Measurements from ENCODE around the gene TUNAR.
"Not testable (repeated sequence)": the region's sequence is repeated elsewhere in the genome, so short reads cannot be mapped to it uniquely, and the experiment has no call there.

TUNAR gene

DNA sequence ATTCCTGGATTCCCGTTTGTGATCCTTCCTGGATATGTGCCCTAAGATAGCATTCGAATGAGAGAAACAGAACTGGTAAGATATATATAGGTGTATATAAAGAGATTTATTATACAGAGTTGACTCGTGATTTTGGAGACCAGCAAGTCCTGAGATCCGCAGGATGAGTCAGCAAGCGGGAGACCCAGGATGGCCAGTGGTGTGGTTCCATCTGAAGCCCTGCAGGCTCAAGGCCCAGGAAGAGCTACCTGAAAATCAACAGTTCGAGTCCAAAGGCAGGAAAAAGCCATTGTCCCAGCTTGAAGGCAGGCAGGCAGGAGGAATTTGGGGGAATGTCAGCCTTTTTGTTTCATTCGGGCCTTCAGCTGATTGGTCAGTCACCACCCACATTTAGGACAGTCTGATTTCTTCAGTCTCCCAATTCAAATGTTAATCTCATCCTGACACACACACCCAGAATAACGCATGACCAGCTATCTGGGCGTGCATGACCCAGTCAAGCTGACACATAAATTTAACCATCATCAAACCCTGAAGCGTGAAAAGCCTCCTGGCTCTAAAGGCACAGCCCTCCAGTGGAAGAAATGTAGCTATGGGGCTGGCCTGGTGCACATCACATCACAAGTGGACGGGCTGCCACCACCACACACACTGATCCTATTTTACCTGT lies 44.3 kb downstream of the TUNAR start:
- DNase-seq = no peak

GRCh38 chr14:95922080-95922479 lies 45.4 kb downstream of the TUNAR start:
- DNase-seq = no peak

- DNase-seq = no peak
Observed at GRCh38 chr14:95928751-95929150, 52.1 kb downstream of the TUNAR start.

DNA sequence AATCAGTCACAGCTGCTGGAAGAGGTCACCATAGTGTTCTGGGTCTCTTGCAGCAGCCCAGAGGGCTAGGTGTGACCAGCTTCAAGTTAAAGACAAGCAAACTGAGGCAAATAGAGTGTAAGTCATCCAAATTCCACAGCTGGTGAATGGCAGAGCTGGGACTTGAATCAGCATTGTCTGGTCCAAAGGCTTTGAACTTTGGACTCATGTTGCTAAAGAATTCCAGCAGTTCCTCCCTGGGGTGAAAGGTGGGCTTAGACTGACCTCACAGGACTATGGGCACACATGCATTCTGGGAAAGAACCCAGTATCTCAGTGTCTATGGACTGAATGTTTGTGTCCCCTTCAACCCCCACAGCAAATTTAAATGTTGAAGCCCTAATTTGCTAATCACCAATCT lies 54.8 kb downstream of the TUNAR start:
- no peak for DNase-seq

- no peak for DNase-seq
Observed at GRCh38 chr14:95935228-95935822, 58.7 kb downstream of the TUNAR start.

DNA sequence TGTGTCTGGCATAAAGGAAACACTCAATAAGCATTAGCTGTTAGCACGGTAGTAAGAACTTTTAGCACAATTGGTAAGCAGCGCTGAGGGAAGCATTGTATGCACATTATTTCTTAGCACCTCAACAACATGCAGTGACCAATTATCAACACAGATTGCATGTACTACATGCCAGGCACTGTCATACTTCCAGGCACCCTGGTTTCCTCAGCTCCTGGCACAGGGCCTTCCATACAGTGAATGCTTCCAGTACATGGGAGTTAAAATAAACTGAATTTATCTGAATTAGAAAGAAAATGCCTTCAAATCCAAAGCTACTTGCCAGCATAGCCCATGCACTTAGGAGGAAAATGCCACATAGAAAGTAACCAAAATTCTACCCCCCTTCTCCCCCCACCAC lies 59.4 kb downstream of the TUNAR start:
- no peak for DNase-seq

DNA sequence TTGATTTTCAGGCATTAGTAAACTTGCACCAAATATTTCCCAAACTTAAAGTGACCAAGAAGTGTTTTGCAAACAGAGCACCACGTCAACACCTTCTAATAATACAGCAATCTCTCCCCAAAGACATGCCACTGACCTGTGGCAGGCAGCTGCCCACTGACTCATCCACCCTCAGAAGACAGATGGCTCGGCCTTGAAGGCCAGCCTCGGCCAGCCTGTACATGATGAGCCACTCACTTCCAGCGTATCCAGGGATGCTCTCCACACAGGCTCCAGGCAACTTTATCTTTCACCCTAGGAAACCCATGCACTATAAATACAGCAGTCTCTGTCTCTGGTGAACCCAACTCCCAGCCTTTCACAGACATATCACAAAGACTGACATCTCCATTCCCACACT lies 62.7 kb downstream of the TUNAR start:
- no peak for DNase-seq

DNA sequence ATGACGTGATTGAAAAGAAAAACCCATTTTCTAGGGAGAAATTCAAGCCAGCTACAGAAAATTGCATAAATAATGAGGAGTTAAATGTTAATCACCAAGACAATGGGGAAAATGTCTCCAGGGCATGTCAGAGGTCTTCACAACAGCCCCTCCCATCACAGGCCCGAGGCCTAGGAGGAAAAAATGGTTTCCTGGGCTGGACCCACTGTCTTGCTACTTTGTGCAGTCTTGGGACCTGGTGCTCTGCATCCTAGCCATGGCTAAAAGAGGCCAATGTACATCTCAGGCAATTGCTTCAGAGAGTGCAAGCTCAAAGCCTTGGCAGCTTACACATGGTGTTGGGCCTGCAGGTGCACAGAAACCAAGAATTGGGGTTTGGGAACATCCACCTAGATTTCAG lies 65.3 kb downstream of the TUNAR start:
- no peak for DNase-seq

GRCh38 chr14:95943699-95944098 lies 67.1 kb downstream of the TUNAR start:
- no peak for DNase-seq

DNA sequence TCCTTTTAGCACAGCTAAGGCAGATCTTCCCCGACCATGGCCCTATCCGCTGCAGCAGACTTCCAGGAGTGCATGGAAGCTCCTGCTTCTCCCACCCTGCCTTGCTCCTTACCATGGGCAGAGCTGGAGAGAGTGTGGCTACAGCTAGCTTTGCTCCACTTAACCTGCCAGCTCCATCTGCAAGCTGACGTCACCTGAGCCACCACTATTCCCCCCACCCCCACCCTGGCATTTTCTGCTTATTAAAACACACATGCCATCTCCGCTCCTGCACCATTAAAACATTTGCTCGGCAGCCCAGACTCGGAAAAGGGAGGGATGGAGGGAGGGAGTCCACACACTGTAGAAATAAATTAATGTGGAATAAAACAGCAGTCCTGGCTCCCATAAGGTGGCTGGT lies 67.8 kb downstream of the TUNAR start:
- DNase-seq = no peak

DNA sequence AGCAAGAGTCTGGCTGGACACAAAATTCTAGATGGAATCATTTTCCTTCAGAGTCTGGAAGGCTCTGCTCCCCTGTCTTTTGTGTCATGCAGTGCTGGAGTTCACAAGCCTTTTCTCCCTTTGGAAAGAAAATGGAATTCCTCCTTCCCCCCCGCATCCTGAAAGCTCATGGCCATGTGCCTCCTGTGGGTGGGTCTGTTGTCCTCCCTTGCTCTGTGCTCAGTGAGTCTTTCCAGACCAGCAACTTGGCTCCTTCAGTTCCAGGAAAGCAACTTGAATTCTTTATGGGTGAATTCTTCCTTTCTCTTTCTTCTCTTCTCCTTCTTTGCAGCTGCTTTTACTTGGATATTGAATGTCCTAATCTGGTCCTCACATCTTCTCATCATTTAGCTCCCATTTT lies 70.2 kb downstream of the TUNAR start:
- no peak for DNase-seq

DNA sequence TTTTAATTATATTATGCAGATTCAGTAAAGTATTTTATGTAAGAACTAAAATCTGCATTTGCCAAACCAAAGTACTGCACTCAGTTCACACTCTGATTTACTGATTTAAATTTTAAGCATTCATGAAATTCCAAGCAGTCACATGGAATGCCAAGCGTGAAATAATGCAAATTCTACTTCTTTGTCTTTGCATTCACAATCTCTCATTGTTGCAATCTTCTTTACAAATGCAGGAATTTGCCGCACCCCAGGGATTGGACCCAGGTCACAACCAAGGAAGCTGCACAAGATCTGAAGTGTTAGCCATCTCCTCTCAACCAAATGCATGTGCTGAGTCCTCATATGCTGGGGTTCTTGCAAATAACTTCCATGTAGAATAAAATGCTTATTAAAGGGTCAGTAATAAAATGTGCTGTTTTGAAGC lies 71.9 kb downstream of the TUNAR start:
- no peak for DNase-seq

- no peak for DNase-seq
Observed at GRCh38 chr14:95951359-95951758, 74.7 kb downstream of the TUNAR start.

DNA sequence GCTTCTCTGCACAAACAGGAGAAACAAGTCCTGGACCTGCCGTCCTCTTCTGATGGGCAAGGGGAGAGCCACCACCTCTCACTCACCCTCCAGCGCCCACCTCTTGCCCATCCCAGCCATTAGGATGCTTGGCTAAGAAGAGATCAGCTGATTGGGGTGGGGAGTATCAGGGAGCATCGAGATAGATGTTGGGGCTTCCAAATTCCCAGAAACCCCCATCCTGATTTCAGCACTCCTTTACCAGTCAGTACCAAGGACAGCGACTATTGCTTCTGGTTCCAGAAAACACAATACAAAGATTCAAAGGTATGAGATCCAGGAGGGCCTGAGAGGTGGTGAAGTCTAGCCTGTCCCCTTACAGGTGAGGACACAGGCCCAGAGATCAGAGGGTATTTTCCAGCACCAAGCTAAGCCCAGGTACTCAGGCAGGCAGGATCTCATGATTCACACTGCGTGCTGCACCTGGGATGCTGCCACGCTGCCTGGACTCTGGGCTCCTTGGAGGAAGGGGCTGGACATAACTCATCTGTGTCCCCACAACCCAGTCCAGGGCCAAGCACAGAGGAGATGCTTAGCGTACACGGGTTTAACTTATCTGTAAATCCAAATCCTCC lies 76.6 kb downstream of the TUNAR start:
- no peak for DNase-seq

GRCh38 chr14:95956601-95957460 lies 80.2 kb downstream of the TUNAR start:
- no peak for DNase-seq

DNA sequence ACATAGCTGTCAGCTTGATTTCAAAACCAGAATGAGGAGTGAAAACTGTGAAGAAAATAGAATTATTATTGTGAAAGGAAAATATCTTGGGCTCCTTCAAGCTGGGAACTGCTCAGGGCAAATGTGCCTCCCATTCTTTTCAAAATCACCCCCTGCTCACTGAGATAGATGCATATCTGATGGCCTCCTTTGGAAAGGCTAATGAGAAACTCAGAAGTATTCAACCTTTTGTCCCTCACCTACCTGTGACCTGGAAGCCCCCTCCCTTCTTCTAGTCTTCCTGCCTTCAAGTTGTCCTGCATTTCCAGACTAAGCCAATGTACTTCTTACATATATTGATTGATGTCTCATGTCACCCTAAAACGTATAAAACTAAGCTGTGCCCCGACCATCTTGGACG lies 81.5 kb downstream of the TUNAR start:
- no peak for DNase-seq

DNA sequence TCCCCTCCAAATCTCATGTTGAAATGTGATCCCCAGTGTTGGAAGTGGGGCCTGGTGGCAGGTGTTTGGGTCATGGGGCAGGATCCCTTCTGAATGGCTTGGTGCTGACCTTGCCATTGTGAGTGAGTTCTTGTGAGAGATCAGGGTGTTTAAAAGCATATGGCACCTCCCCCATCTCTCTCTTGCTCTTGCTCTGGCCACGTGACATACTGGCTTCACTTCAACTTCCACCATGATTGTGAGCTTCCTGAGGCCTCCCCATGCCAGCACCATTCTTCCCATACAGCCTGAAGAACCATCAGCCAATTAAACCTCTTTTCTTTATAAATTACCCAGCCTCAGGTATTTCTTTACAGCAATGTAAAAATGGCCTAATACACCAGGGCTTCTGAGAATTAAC lies 82.7 kb downstream of the TUNAR start:
- DNase-seq = no peak

DNA sequence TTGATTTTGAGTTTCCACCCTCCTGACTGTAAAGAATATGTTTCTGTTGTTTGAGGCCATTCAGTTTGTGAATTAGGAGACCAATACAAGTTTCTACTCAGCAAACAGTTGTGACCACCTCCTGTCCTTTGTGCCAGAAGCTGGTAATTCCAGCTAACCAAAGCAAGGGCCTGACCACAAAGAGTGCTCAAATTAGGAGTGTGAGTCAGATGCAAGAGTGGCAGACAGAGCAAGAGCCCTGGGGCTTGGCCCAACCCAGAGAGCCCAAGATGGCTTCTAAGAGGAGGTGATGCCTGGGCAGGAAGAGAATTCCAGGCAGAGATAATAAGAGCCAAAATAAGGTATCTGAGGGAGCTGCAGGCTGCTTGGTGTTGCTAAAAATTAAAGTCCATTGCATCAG lies 84.8 kb downstream of the TUNAR start:
- DNase-seq = no peak

- no peak for DNase-seq
Observed at GRCh38 chr14:95964901-95965300, 88.3 kb downstream of the TUNAR start.

DNA sequence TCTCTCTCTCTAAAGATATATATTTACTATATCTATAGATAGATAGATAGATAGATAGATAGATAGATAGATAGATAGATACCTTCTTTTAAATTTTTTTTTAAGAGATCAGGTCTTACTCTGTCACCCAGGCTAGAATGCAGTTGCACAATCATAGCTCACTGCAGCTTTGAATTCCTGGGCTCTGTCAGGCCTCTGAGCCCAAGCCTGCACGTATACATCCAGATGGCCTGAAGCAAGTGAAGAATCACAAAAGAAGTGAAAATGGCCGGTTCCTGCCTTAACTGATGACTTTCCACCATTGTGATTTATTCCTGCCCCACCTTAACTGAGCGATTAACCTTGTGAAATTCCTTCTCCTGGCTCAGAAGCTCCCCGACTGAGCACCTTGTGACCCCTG lies 91.4 kb downstream of the TUNAR start:
- DNase-seq = not testable (repeated sequence)
